ENCODE measurements around the gene ABCA4.

Gene ABCA4

GRCh38 chr1:94024104-94024792, 96.7 kb downstream of the ABCA4 start:
- no peak for DNase-seq

DNA sequence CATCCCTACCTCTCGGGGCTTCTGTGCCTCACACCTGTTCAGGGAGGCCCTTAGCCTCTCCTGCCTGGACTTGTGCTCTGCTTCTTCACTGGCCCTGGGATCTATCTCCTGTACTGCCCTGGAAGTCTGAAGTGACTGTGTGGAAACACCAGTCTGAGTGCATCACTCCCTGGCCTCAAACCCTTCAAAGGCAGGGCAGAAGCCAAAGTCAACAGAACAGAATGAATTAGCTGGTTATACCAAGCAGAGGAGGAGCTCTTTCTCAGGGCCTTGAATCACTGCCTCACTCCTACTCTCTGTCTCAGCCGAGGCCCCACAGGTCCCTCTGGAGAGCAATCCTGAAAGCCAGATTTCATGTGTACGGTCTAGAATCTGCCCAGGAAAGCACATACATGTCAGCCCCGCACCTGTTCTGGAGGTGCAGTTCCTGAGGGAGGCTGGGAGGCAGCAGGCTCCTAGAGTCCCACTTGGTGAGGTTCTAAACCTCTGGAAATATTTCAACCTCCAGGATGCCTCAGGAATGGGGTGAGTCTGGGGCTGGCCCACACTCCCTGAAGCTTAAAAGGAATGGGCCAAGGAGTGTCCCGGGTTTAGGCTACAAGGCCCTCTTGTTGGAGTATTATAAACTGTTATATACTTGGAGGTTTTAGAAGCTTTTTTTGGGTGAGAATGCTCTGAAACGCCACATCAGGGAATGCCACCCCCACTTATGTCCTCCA, 98.3 kb downstream of the ABCA4 start:
- DNase-seq, result no peak

DNA sequence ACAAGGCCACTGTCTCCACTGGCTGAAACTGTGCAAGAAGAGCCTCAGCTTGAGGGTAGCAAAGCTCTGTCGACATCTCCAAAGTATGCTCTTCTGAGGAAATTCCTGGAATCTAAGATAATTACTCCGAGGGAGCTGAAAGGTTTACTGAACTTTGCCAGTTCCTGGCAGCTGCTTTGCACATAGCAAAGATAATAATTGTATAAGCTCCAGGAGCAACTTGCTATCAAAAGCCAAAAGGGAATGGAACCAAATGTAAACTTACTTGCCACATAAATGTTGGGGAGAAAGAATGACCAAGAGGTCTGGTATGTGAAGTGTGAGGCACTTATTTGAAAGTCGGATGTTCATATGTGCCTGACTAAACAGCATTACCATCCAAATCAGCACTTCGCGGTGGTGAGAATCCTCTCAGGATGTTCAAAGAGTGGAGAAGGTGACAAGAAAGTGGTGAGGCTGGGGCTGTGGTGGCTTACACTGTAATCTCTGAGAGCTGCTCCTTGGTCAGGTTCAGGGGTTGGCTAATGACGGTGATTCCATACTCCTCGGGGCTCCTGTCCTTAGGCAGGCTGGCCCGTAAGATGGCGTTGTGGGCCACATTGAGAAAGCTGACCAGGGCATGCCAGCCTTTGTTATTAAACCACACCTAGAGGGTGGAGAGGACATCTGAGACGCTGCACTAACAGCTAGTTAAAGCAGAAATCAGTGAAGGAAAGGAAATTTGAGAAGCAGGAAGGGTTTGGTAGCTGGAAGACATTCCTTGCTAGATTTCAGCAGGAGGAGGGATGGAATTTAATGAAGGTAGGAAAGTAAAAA, 100.0 kb downstream of the ABCA4 start:
- DNase-seq, result no peak

DNA sequence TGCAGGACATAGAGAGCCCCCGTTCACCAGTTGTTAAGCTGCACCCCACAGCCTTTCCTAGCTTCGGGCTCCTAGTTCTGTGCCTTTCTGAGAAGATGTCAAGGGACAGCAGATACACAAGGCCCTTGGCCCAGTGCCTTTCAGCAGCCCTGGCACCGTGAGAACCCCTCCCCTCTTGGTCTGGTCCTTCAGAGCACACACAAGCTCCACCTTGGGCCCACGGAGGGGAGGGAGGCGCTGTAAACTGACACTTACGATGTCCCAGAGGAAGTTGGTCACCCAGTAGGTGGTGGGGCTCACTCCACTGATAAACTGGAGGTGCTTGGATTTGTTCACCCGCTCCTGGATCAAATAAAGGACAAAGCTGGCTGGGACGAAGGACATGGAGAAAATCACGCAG, 101.6 kb downstream of the ABCA4 start:
- no peak for DNase-seq

- DNase-seq, result no peak
These were observed 103.7 kb downstream of the ABCA4 start for GRCh38 chr1:94017155-94017829.

DNA sequence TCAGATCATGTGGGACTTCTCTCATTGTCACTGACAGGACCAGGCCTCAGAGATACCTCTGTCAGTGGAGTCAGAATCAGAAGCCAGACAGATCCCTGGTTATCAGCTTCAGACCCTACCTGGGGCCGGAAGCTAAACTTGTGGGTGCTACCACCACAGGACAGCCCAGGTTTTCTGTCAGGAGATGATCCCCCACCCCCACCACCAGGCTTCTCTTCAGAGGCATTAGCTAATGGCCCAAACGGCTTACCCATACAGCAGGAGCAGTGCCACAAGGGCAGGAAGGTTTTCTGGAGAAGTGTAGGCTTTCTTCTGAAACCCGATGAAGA, 105.5 kb downstream of the ABCA4 start:
- no peak for DNase-seq

GRCh38 chr1:94014635-94015488, 106.1 kb downstream of the ABCA4 start:
- DNase-seq, result no peak

DNA sequence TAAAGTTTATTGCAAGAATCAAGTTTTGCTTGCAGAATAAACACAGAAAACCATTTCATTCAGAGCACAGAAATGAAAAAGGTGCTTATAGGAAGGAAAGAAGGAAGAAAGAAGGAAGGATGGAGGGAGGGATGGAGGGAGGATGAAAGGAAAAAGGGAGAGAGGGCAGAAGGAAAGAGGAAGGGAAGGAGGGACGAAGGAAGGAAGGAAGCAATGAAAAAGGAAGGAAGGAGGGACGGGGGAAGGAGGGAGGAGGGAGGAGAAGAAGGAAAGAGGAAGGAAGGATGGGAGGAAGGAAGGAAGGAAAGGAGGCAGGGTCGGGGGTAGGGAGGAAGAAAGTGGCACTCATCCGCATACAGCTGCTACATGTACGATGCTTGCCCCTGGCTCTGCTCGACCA, 106.9 kb downstream of the ABCA4 start:
- DNase-seq, result no peak

DNA sequence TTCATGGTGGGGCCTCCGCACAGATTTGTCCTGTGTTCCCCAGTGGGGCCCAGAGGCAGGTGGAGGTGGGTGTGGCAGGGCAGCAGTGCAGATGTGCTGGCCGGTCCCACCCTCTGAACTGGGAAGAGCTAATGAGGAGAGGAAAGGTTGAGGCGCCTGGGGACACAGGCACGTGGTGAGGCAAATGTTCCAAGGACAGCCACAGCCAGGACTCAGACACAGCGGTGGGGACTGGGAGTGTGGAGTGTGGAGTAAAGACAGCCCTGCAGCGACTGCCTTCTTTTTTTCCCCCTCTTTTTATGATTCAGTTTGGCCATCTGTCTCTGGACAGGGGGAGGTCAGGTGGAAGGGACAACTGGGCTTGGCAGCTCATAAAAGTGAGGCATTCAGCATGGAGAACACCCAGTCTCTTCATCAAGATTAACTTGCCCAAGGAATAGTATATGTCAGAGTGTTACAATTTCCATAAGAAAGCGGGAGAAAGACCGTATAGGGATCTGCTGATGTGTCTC, 107.5 kb downstream of the ABCA4 start:
- no peak for DNase-seq

DNA sequence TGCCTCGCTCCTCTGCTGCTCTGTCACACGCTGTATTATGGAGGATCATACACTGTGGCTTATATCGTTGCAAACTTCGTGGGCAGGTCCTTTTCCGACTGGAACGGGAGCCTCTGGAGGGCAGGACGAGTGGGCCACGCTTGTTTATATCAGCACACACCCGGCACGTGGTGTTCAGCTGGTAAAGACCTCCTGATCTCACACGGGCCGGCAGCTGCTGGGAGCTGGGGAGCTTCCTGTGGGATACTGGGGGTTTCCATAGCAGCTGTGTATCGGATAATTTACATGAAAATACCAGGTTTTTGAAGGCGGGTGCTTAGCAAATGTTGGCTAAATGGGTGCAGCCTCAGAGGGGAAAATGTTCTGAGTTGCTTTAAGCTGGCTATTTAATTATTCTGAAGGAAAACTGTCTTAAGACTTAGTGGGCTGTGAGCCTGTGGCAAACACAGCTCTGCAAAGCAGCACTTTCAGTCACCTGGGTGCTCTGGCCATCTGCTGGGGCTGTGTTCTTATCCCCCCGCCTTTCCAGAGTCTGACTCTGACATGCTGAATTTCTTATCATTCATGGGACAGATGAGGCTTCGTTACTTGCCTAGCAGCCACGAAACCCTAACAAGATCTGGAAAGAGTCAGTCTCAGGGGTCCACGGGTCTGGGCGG, 108.1 kb downstream of the ABCA4 start:
- DNase-seq, result no peak

DNA sequence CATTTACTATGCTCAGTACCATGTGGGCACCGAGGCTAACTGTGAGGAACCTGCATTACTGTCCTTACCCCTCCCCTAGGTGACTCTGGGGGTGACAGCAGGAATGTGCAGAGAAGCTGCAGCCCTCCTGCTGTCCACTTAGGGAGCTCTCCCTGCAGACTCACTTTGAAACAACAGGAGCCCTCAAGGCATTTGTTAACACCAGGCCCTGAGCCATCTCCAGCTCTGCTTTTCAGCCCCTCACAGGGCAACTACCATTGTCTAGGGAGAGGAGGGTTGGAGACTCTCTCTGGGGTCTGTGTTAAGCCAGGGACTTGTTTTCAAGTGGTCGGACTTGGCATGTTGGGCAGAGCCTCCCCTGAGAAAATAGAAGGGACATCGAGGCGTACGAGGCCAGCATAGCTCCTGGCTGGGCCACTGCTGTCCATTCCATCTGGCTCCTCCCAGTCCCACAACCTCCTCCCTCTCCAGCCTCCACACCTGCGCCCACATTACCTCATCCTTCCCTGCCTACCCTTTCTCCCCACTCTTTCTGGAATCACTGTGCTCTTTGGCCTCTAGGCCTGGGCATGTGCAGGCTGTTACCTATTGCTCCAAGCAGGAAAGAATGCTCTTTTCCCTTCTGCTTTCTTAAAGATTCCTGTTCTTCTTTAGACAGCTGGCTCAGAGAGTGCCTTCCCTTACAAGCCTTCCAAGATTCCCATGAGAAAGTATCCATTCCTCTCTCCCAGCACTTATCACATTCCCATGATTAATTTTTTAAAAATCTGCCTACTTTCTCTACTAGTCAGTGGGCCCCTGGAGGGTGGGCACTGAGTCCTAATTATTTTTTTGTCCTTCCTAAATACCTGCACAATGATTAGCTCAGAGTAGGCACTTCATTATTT, 109.0 kb downstream of the ABCA4 start:
- no peak for DNase-seq

GRCh38 chr1:94011129-94011528, 109.8 kb downstream of the ABCA4 start:
- no peak for DNase-seq

- DNase-seq, result no peak
These were observed 111.6 kb downstream of the ABCA4 start for GRCh38 chr1:94009304-94009703.

DNA sequence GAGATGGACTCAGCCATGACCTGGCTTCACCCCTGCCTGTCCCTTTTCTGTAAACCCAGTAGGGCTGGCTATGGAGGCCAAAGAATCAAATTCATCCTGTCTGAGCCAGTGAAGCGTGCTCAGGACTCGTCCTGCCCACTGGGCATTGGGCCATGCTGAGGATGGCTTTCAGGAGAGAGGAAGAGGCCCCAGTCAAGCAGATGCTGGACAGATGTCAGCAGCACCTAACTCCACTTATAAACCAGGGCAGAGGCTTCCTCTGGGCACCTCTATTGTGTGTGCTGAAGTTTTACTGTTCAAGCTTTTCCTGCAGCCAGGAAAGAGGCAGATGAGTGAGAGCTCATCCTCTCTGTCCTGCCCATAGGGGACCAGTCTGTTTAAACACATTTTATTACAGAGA, 114.3 kb downstream of the ABCA4 start:
- DNase-seq, result no peak

DNA sequence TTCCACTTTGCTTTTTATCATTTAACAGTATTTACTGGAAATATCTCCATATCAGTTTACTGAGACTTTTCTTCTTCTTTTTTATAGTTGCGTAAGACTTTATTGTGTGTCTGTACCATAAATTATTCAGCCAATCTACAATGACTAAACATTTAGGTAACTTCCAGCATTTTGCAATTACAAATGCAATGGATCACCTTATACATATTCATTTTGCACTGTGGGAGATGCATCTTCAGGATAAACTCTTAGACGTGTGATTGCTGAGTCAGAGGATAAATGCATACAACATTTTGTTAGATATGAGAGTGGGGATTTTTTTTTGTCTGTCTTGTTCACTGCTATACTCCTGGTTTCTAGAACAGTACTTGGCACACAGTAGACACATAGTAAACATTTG, 116.0 kb downstream of the ABCA4 start:
- no peak for DNase-seq

DNA sequence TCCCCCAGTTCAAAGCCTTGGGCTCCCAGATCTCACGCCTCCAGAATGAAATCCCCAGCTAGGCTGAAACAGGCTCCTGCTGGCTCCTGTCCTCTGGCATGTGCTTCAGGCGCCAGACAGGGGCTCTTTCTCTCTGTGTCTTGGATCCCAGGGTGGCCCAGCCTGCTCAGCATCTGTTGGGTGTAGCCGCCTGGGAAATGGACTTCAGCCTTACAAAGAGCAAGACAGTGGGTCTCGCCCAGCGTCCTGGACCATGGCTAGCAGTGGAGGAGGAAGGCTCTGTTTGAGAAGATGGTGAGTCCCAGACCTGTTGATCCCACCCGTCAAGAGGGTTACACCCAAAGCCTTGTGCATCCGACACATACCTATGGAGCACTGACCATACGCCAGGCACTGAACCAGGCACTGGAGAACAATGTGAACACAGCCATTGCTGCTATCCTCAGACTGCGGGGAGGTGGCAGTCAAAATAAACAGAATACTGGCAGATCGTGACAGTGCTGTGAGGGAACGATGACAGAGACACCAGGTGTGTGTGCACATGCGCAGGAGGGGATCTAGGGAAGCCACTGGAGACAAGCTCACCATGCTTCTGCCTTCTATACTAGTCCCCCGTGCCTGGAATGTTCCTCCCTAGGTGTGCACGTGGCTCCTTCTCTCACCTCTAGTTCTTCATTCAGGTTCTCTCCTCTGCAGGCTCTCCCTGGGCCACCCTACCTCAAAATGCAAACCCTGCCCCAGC, 118.7 kb downstream of the ABCA4 start:
- DNase-seq, result no peak

- DNase-seq, result no peak
These were observed 119.4 kb downstream of the ABCA4 start for GRCh38 chr1:94001397-94002045.

GRCh38 chr1:94000510-94001282, 120.3 kb downstream of the ABCA4 start:
- no peak for DNase-seq
